ENCODE measurements around the gene FBLN5.

FBLN5 gene

GRCh38 chr14:91947475-91948184, at the start of gene FBLN5:
FBLN5 (minus strand) TSS chr14:91947694; CDS start chr14:91947229, 465 bp downstream.
- Histone ChIP-seq H3K9me3 (ENCODE audit: control insufficient read depth, insufficient read depth, low read length) (no peaks in the 10 kb centered on the region), H3K27ac (ENCODE audit: low read depth, low read length) (no peak within 1 kb of the TSS), H3K27me3 (ENCODE audit: control insufficient read depth, insufficient read depth, low read length) (peaks cover 43% of the 10 kb centered on the region), H3K4me3 (ENCODE audit: low read depth, low read length) (peak within 1 kb of the TSS; percentile 64), H3K4me1 (ENCODE audit: control insufficient read depth, insufficient read depth, low read length) (peaks cover 7% of the 10 kb centered on the region), H3K36me3 (ENCODE audit: control insufficient read depth, insufficient read depth, low read length) (no peaks in the 10 kb centered on the region), H3K9ac (ENCODE audit: low read depth, low read length) (no peak within 1 kb of the TSS)

DNA sequence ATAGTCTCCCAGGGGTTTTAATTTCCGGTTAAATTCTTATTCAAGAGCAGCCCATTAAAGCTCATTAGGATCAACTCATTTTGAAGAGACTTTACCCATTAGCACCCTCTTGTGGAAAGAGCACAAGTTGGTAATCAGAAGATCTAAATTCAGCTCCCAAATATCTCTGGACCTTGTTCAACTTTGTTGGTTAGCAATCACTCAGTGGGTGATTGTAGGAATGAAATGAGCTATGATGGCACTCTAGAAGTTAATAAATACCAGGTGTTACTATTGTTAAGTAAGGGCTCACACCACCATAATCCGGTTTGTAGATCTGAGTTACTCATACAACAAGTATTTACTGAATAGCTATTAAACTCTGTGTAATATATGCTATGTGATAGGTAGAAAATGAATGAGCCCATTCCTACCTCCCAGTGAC, 49.5 kb upstream of the FBLN5 start:
- Histone ChIP-seq H3K27me3 (ENCODE audit: control insufficient read depth, insufficient read depth, low read length) (no peaks in the 10 kb centered on the region), H3K4me1 (ENCODE audit: control insufficient read depth, insufficient read depth, low read length) (no peaks in the 10 kb centered on the region), H3K27ac (ENCODE audit: low read depth, low read length) (no peak overlapping the region), H3K36me3 (ENCODE audit: control insufficient read depth, insufficient read depth, low read length) (peaks cover 44% of the 10 kb centered on the region), H3K4me3 (ENCODE audit: low read depth, low read length) (no peak overlapping the region), H3K9me3 (ENCODE audit: control insufficient read depth, insufficient read depth, low read length) (no peaks in the 10 kb centered on the region), H3K9ac (ENCODE audit: low read depth, low read length) (no peak overlapping the region)

DNA sequence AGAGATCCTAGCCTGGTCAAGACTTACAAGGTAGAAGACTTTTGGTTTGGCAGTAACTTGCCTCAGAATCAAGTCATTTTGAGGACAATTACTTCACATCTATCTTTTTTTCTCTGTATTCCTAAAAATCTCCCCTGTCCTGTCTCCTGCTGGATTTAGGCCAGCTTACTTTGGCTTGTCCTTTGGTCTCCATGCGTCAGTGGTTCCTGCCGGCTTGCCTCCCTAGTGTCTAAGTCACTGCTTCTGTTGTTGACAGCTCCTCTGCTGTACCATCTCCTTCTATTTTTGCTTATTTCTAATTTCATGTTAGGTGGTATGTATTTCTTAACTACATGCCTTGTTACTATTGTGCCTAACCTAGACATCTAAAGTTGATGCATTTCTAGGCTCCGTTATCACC, 39.7 kb upstream of the FBLN5 start:
- no peaks in the 10 kb centered on the region for H3K4me1 ChIP-seq (ENCODE audit: control insufficient read depth, insufficient read depth, low read length)
- no peaks in the 10 kb centered on the region for H3K27me3 ChIP-seq (ENCODE audit: control insufficient read depth, insufficient read depth, low read length)
- no peaks in the 10 kb centered on the region for H3K9me3 ChIP-seq (ENCODE audit: control insufficient read depth, insufficient read depth, low read length)
- peaks cover 54% of the 10 kb centered on the region for H3K36me3 ChIP-seq (ENCODE audit: control insufficient read depth, insufficient read depth, low read length)
- H3K4me3 ChIP-seq (ENCODE audit: low read depth, low read length) = no peak overlapping the region
- H3K27ac ChIP-seq (ENCODE audit: low read depth, low read length) = no peak overlapping the region
- no peak overlapping the region for H3K9ac ChIP-seq (ENCODE audit: low read depth, low read length)

DNA sequence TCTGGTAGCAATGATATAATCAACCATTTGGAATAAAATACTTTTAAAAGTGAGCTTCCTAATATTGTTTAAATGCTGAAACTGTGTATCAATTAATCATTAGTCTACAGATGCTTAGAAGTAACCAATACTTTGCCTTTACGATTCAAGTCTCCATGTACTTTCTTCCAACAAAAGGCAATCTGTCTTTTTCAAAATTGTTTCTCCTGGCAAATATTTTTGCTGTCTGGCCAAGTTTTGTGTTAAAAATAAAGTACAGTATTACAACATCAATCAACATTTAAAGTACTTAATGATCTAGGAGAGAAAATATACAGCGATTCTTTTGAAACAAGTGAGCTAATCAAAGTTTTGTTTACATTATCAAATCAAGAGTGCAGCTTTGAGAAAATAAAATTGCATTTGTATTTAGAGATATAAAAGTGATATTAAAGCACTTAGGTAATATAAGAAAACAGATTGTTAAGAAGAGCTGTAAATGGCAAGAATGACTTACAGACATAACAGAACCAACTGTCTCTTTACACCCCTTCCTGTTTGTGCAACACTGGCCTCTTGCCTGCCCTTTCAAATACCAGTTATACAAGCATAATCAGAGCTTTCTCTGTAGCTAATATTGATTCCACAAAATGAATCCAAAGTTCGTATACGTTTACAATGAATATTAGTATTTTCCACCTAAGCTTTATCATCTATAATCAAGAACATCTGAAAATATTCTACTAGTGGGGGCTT, 38.2 kb upstream of the FBLN5 start:
- Histone ChIP-seq H3K27me3 (ENCODE audit: control insufficient read depth, insufficient read depth, low read length) (no peaks in the 10 kb centered on the region), H3K4me1 (ENCODE audit: control insufficient read depth, insufficient read depth, low read length) (no peaks in the 10 kb centered on the region), H3K9me3 (ENCODE audit: control insufficient read depth, insufficient read depth, low read length) (no peaks in the 10 kb centered on the region), H3K9ac (ENCODE audit: low read depth, low read length) (no peak overlapping the region), H3K36me3 (ENCODE audit: control insufficient read depth, insufficient read depth, low read length) (peaks cover 40% of the 10 kb centered on the region), H3K27ac (ENCODE audit: low read depth, low read length) (no peak overlapping the region), H3K4me3 (ENCODE audit: low read depth, low read length) (no peak overlapping the region)

DNA sequence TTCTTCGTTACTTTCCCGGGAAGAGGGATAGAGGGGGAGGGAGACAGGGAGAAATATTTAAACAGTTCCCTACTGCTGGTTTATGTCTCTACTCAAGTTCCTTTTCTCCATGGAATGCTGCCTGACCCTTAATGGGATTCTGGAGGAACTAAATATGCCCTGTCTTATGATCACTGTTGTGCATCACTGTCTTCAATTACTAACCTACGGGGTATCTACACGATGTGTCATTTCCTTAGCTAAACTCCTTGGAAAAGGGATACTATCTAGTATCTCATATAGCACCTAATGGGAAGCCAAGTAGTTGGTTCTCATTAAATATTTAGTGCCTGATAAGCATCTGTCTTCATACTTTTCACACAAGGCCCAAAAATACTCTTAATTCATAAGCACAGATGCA, 37.5 kb upstream of the FBLN5 start:
- H3K27ac ChIP-seq (ENCODE audit: low read depth, low read length) = no peak overlapping the region
- H3K36me3 ChIP-seq (ENCODE audit: control insufficient read depth, insufficient read depth, low read length) = peaks cover 39% of the 10 kb centered on the region
- no peak overlapping the region for H3K4me3 ChIP-seq (ENCODE audit: low read depth, low read length)
- H3K9ac ChIP-seq (ENCODE audit: low read depth, low read length) = no peak overlapping the region
- H3K4me1 ChIP-seq (ENCODE audit: control insufficient read depth, insufficient read depth, low read length) = no peaks in the 10 kb centered on the region
- no peaks in the 10 kb centered on the region for H3K27me3 ChIP-seq (ENCODE audit: control insufficient read depth, insufficient read depth, low read length)
- no peaks in the 10 kb centered on the region for H3K9me3 ChIP-seq (ENCODE audit: control insufficient read depth, insufficient read depth, low read length)

- Histone ChIP-seq H3K27ac (ENCODE audit: low read depth, low read length) (no peak overlapping the region), H3K27me3 (ENCODE audit: control insufficient read depth, insufficient read depth, low read length) (no peaks in the 10 kb centered on the region), H3K4me1 (ENCODE audit: control insufficient read depth, insufficient read depth, low read length) (no peaks in the 10 kb centered on the region), H3K9me3 (ENCODE audit: control insufficient read depth, insufficient read depth, low read length) (no peaks in the 10 kb centered on the region), H3K9ac (ENCODE audit: low read depth, low read length) (no peak overlapping the region), H3K36me3 (ENCODE audit: control insufficient read depth, insufficient read depth, low read length) (peaks cover 34% of the 10 kb centered on the region), H3K4me3 (ENCODE audit: low read depth, low read length) (no peak overlapping the region)
Observed at GRCh38 chr14:91983588-91983987, 36.1 kb upstream of the FBLN5 start.

DNA sequence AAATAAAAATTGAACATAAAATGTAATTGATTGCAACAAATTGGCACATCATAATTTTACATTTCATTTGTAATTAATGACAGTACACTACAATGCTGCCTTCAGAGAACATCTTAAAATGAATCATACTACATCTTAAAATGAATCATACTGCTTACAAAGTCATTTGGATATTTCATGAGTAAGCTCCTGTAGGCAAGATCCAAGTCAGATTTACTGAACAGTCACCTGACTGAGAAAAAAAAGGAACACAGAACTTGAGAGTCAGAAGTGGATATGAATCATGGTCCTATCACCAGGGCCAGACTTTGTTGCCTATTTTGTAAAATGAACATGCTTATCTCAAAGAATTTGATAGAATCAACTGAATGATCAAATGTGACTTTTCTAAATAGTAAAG, 32.7 kb upstream of the FBLN5 start:
- Histone ChIP-seq H3K4me3 (ENCODE audit: low read depth, low read length) (no peak overlapping the region), H3K9ac (ENCODE audit: low read depth, low read length) (no peak overlapping the region), H3K36me3 (ENCODE audit: control insufficient read depth, insufficient read depth, low read length) (peaks cover 4% of the 10 kb centered on the region), H3K4me1 (ENCODE audit: control insufficient read depth, insufficient read depth, low read length) (no peaks in the 10 kb centered on the region), H3K27me3 (ENCODE audit: control insufficient read depth, insufficient read depth, low read length) (no peaks in the 10 kb centered on the region), H3K27ac (ENCODE audit: low read depth, low read length) (no peak overlapping the region), H3K9me3 (ENCODE audit: control insufficient read depth, insufficient read depth, low read length) (no peaks in the 10 kb centered on the region)

DNA sequence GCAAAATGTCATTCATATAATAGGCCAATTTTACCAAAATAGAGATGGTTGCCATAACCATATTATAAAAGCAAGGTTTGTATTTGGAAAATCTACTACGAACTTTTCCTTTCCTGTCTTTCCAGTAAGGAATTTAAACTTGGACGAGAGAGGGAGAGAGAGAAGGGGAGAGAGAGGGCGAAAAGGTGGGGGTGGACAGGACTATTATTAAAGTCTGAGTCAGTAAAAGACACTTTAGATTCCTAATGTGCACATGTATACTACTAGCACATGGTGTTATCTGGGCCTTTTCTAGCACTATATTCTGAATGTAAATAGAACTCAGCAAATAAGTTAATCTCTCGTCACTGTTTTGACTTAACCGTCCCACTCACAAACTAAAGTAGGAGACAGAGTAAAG, 30.4 kb upstream of the FBLN5 start:
- no peaks in the 10 kb centered on the region for H3K9me3 ChIP-seq (ENCODE audit: control insufficient read depth, insufficient read depth, low read length)
- no peak overlapping the region for H3K9ac ChIP-seq (ENCODE audit: low read depth, low read length)
- no peak overlapping the region for H3K4me3 ChIP-seq (ENCODE audit: low read depth, low read length)
- H3K27me3 ChIP-seq (ENCODE audit: control insufficient read depth, insufficient read depth, low read length) = no peaks in the 10 kb centered on the region
- H3K27ac ChIP-seq (ENCODE audit: low read depth, low read length) = no peak overlapping the region
- H3K36me3 ChIP-seq (ENCODE audit: control insufficient read depth, insufficient read depth, low read length) = peaks cover 14% of the 10 kb centered on the region
- no peaks in the 10 kb centered on the region for H3K4me1 ChIP-seq (ENCODE audit: control insufficient read depth, insufficient read depth, low read length)

- H3K36me3 ChIP-seq (ENCODE audit: control insufficient read depth, insufficient read depth, low read length) = peaks cover 26% of the 10 kb centered on the region
Observed at GRCh38 chr14:91975763-91976162, 28.3 kb upstream of the FBLN5 start.

GRCh38 chr14:91971188-91971778, 23.8 kb upstream of the FBLN5 start:
- Histone ChIP-seq H3K27ac (ENCODE audit: low read depth, low read length) (no peak overlapping the region), H3K4me1 (ENCODE audit: control insufficient read depth, insufficient read depth, low read length) (no peaks in the 10 kb centered on the region), H3K9me3 (ENCODE audit: control insufficient read depth, insufficient read depth, low read length) (no peaks in the 10 kb centered on the region), H3K27me3 (ENCODE audit: control insufficient read depth, insufficient read depth, low read length) (no peaks in the 10 kb centered on the region), H3K4me3 (ENCODE audit: low read depth, low read length) (no peak overlapping the region), H3K9ac (ENCODE audit: low read depth, low read length) (no peak overlapping the region), H3K36me3 (ENCODE audit: control insufficient read depth, insufficient read depth, low read length) (peaks cover 55% of the 10 kb centered on the region)

More at GRCh38 chr14:91975763-91976162, 28.3 kb upstream of the FBLN5 start:
- Histone ChIP-seq H3K9me3 (ENCODE audit: control insufficient read depth, insufficient read depth, low read length) (no peaks in the 10 kb centered on the region), H3K9ac (ENCODE audit: low read depth, low read length) (no peak overlapping the region), H3K4me1 (ENCODE audit: control insufficient read depth, insufficient read depth, low read length) (no peaks in the 10 kb centered on the region), H3K27me3 (ENCODE audit: control insufficient read depth, insufficient read depth, low read length) (no peaks in the 10 kb centered on the region), H3K27ac (ENCODE audit: low read depth, low read length) (no peak overlapping the region), H3K4me3 (ENCODE audit: low read depth, low read length) (no peak overlapping the region)

GRCh38 chr14:91968280-91968679, 20.8 kb upstream of the FBLN5 start:
- Histone ChIP-seq H3K4me1 (ENCODE audit: control insufficient read depth, insufficient read depth, low read length) (no peaks in the 10 kb centered on the region), H3K27me3 (ENCODE audit: control insufficient read depth, insufficient read depth, low read length) (no peaks in the 10 kb centered on the region), H3K36me3 (ENCODE audit: control insufficient read depth, insufficient read depth, low read length) (peaks cover 41% of the 10 kb centered on the region), H3K9ac (ENCODE audit: low read depth, low read length) (no peak overlapping the region), H3K9me3 (ENCODE audit: control insufficient read depth, insufficient read depth, low read length) (no peaks in the 10 kb centered on the region), H3K27ac (ENCODE audit: low read depth, low read length) (no peak overlapping the region), H3K4me3 (ENCODE audit: low read depth, low read length) (no peak overlapping the region)
